Measurements from ENCODE around the gene ID1.
"Not testable (repeated sequence)": the region's sequence is repeated elsewhere in the genome, so short reads cannot be mapped to it uniquely, and the experiment has no call there.

Gene ID1

GRCh38 chr20:31638816-31639215 is 33.7 kb downstream of the ID1 start:
- no peak for DNase-seq

- no peak for DNase-seq
Observed at GRCh38 chr20:31640259-31640658, 35.2 kb downstream of the ID1 start.

- DNase-seq = no peak
Observed at GRCh38 chr20:31641391-31641790, 36.3 kb downstream of the ID1 start.

- DNase-seq = no peak
Observed at GRCh38 chr20:31642837-31643236, 37.7 kb downstream of the ID1 start.

GRCh38 chr20:31643522-31643921 is 38.4 kb downstream of the ID1 start:
- no peak for DNase-seq

- DNase-seq = no peak
Observed at GRCh38 chr20:31644701-31645100, 39.6 kb downstream of the ID1 start.

GRCh38 chr20:31648104-31648503 is 43.0 kb downstream of the ID1 start:
- DNase-seq = not testable (repeated sequence)

GRCh38 chr20:31652917-31653396 is 47.9 kb downstream of the ID1 start:
- DNase-seq = peak; percentile 68

- DNase-seq = no peak
Observed at GRCh38 chr20:31653561-31653960, 48.5 kb downstream of the ID1 start.

- no peak for DNase-seq
Observed at GRCh38 chr20:31654534-31654933, 49.4 kb downstream of the ID1 start.
